ENCODE data around the gene NME9.

The NME9 gene

GRCh38 chr3:138328341-138328740 is 1.3 kb downstream of the NME9 start:
- Histone ChIP-seq H2BK120ac (ENCODE audit: low read depth, low read length) (no peak overlapping the region), H3K36me3 (ENCODE audit: control insufficient read depth in 1 of 2, insufficient read depth in 2 of 2, low read depth in 1 of 2, low read length in 2 of 2) (no peaks in the 10 kb centered on the region), H3K27ac (ENCODE audit: low read length, poor library complexity, severe bottlenecking) (no peak overlapping the region), H4K91ac (ENCODE audit: low read length) (no peak overlapping the region), H4K8ac (ENCODE audit: low read length) (no peak overlapping the region), H2AK5ac (ENCODE audit: low read length, severe bottlenecking) (no peak overlapping the region), H2BK12ac (ENCODE audit: low read length in 2 of 2) (no peak overlapping the region), H3K9ac (ENCODE audit: low read length) (peak overlapping the region; percentile 77), H3K4me2 (ENCODE audit: low read length, poor library complexity, severe bottlenecking) (no peak overlapping the region), H3K9me3 (ENCODE audit: control insufficient read depth, low read length) (no peaks in the 10 kb centered on the region), H3K4ac (ENCODE audit: low read depth in 1 of 2, low read length in 2 of 2) (no peak overlapping the region), H2BK5ac (ENCODE audit: low read depth, low read length, poor library complexity, severe bottlenecking) (no peak overlapping the region), H3K14ac (ENCODE audit: low read length in 2 of 2) (no peak overlapping the region), H3K27me3 (ENCODE audit: control insufficient read depth in 1 of 2, insufficient read depth in 1 of 2, low read length in 2 of 2) (peaks cover 0 to 7% of the 10 kb centered on the region in 2 experiments), H3K23ac (ENCODE audit: low read length in 2 of 2) (no peak overlapping the region), H3K4me3 (ENCODE audit: insufficient read depth in 1 of 2, low read depth in 1 of 2, low read length in 2 of 2) (peak overlapping the region in 1 of 2 experiments; percentile 80), H3K18ac (ENCODE audit: low read depth in 1 of 2, low read length in 2 of 2) (no peak overlapping the region), H2BK15ac (ENCODE audit: low read depth, poor library complexity, severe bottlenecking) (no peak overlapping the region), H3K79me1 (replicated peaks; ENCODE audit: low read length, poor library complexity, severe bottlenecking) (no peaks in the 10 kb centered on the region), H2AFZ (ENCODE audit: low read depth, low read length) (no peak overlapping the region), H3K4me1 (ENCODE audit: control insufficient read depth, insufficient read depth, low read depth, low read length) (peaks cover 4% of the 10 kb centered on the region)
- DNase-seq = peak; percentile 51
- 42% methylated on average over 2 of the region's 2 CpGs for WGBS

DNA sequence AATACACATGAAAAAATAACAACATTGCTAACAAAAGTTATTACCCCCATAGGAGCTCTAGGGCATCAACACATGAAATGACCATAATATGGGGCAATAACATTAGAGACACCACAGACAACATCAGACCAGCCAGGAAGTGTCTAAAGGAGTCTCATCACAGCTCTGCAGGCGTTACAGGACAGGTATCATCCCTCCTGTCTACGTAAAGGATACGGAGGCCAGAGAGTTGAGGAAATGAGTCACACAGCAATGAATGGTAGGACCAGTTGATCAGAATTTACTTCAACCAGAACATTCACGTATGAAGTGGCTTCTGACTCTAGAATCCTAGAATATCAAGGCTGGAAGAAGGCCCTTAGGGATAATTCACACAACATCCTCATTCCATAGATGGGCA is 1.8 kb downstream of the NME9 start:
- no peaks in the 10 kb centered on the region for H3K36me3 ChIP-seq (ENCODE audit: control insufficient read depth in 1 of 2, insufficient read depth in 2 of 2, low read depth in 1 of 2, low read length in 2 of 2)
- no peak overlapping the region for H3K4me2 ChIP-seq (ENCODE audit: low read length, poor library complexity, severe bottlenecking)
- 52% methylated on average over 3 of the region's 4 CpGs for WGBS
- H3K79me1 ChIP-seq (replicated peaks; ENCODE audit: low read length, poor library complexity, severe bottlenecking) = no peaks in the 10 kb centered on the region
- peaks cover 4% of the 10 kb centered on the region for H3K4me1 ChIP-seq (ENCODE audit: control insufficient read depth, insufficient read depth, low read depth, low read length)
- H2BK5ac ChIP-seq (ENCODE audit: low read depth, low read length, poor library complexity, severe bottlenecking) = no peak overlapping the region
- no peaks in the 10 kb centered on the region for H3K9me3 ChIP-seq (ENCODE audit: control insufficient read depth, low read length)
- H3K18ac ChIP-seq (ENCODE audit: low read depth in 1 of 2, low read length in 2 of 2) = no peak overlapping the region
- no peak overlapping the region for H2AK5ac ChIP-seq (ENCODE audit: low read length, severe bottlenecking)
- H3K14ac ChIP-seq (ENCODE audit: low read length in 2 of 2) = no peak overlapping the region
- H2BK120ac ChIP-seq (ENCODE audit: low read depth, low read length) = no peak overlapping the region
- no peak overlapping the region for H3K27ac ChIP-seq (ENCODE audit: low read length, poor library complexity, severe bottlenecking)
- DNase-seq = no peak
- H2BK12ac ChIP-seq (ENCODE audit: low read length in 2 of 2) = no peak overlapping the region
- no peak overlapping the region for H3K4ac ChIP-seq (ENCODE audit: low read depth in 1 of 2, low read length in 2 of 2)
- H4K8ac ChIP-seq (ENCODE audit: low read length) = no peak overlapping the region
- H2BK15ac ChIP-seq (ENCODE audit: low read depth, poor library complexity, severe bottlenecking) = no peak overlapping the region
- no peak overlapping the region for H3K9ac ChIP-seq (ENCODE audit: low read length)
- no peak overlapping the region for H3K23ac ChIP-seq (ENCODE audit: low read length in 2 of 2)
- no peak overlapping the region for H4K91ac ChIP-seq (ENCODE audit: low read length)
- peaks cover 0 to 7% of the 10 kb centered on the region in 2 experiments for H3K27me3 ChIP-seq (ENCODE audit: control insufficient read depth in 1 of 2, insufficient read depth in 1 of 2, low read length in 2 of 2)
- H3K4me3 ChIP-seq (ENCODE audit: insufficient read depth in 1 of 2, low read depth in 1 of 2, low read length in 2 of 2) = no peak overlapping the region
- H2AFZ ChIP-seq (ENCODE audit: low read depth, low read length) = no peak overlapping the region

DNA sequence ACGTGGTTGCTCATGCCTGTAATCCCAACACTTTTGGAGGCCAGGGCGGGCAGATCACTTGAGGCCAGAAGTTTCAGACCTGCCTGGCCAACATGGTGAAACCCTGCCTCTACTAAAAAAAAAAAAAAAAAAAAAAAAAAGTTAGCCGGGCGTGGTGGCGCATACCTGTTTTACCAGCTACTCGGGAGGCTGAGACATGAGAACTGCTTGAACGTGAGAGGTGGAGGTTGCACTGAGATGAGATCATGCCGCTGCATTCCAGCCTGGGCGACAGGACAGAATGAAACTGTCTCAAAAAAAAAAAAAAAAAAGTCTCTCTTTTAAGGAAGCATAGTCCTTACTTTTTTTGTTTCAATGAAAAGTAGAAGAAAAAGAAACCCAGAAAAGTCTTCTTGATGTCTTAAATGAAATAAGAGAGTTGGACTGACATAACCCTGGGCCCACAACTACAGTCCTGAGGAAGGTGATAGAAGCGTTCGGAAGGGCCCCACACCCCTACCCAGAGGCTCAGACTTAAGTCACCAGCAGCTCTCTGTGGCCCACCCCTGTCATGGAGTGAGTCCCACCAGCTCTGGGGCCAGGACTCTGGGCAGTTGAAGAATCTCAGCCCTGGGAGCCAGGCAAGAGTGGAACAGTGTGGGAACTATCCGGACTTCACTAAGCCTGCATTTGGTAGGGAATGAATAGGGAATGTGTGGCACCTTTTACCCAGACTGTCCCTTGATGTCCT is 2.6 kb downstream of the NME9 start:
- Histone ChIP-seq H2BK15ac (ENCODE audit: low read depth, poor library complexity, severe bottlenecking) (no peak overlapping the region), H3K23ac (ENCODE audit: low read length in 2 of 2) (no peak overlapping the region), H3K18ac (ENCODE audit: low read depth in 1 of 2, low read length in 2 of 2) (no peak overlapping the region), H3K27me3 (ENCODE audit: control insufficient read depth in 1 of 2, insufficient read depth in 1 of 2, low read length in 2 of 2) (peaks cover 0 to 7% of the 10 kb centered on the region in 2 experiments), H2AFZ (ENCODE audit: low read depth, low read length) (no peak overlapping the region), H3K4me3 (ENCODE audit: insufficient read depth in 1 of 2, low read depth in 1 of 2, low read length in 2 of 2) (no peak overlapping the region), H4K8ac (ENCODE audit: low read length) (no peak overlapping the region), H3K14ac (ENCODE audit: low read length in 2 of 2) (no peak overlapping the region), H3K4me2 (ENCODE audit: low read length, poor library complexity, severe bottlenecking) (no peak overlapping the region), H3K4ac (ENCODE audit: low read depth in 1 of 2, low read length in 2 of 2) (no peak overlapping the region), H4K91ac (ENCODE audit: low read length) (no peak overlapping the region), H2BK12ac (ENCODE audit: low read length in 2 of 2) (no peak overlapping the region), H3K79me1 (replicated peaks; ENCODE audit: low read length, poor library complexity, severe bottlenecking) (no peaks in the 10 kb centered on the region), H2AK5ac (ENCODE audit: low read length, severe bottlenecking) (no peak overlapping the region), H3K36me3 (ENCODE audit: control insufficient read depth in 1 of 2, insufficient read depth in 2 of 2, low read depth in 1 of 2, low read length in 2 of 2) (no peaks in the 10 kb centered on the region), H3K9me3 (ENCODE audit: control insufficient read depth, low read length) (no peaks in the 10 kb centered on the region), H3K27ac (ENCODE audit: low read length, poor library complexity, severe bottlenecking) (no peak overlapping the region), H2BK5ac (ENCODE audit: low read depth, low read length, poor library complexity, severe bottlenecking) (no peak overlapping the region), H3K9ac (ENCODE audit: low read length) (no peak overlapping the region), H2BK120ac (ENCODE audit: low read depth, low read length) (no peak overlapping the region), H3K4me1 (ENCODE audit: control insufficient read depth, insufficient read depth, low read depth, low read length) (peaks cover 4% of the 10 kb centered on the region)
- no peak for DNase-seq
- WGBS = 93% methylated on average over 6 of the region's 12 CpGs

DNA sequence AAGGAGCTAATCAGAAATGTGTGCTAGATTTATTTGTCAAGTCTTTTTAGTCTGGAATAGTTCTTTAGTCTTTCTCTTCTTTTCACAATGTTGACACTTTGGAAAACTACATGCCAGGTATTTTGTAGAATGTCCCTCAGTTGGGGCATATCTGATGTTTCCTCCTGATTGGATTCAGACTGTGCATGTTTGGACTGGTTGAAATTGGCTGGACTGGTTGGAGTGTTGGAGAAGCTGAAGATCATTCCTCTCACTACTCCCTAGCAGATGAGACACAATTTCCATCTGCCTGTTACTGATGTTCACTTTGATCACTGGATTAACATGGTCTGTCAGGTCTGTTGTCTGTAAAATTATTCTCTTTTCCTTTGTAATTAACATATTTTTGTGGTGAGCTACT is 3.7 kb downstream of the NME9 start:
- H3K23ac ChIP-seq (ENCODE audit: low read length in 2 of 2) = no peak overlapping the region
- no peak overlapping the region for H3K27ac ChIP-seq (ENCODE audit: low read length, poor library complexity, severe bottlenecking)
- H2BK120ac ChIP-seq (ENCODE audit: low read depth, low read length) = no peak overlapping the region
- H2AK5ac ChIP-seq (ENCODE audit: low read length, severe bottlenecking) = no peak overlapping the region
- H3K79me1 ChIP-seq (replicated peaks; ENCODE audit: low read length, poor library complexity, severe bottlenecking) = no peaks in the 10 kb centered on the region
- no peaks in the 10 kb centered on the region for H3K9me3 ChIP-seq (ENCODE audit: control insufficient read depth, low read length)
- H4K8ac ChIP-seq (ENCODE audit: low read length) = no peak overlapping the region
- H3K4me1 ChIP-seq (ENCODE audit: control insufficient read depth, insufficient read depth, low read depth, low read length) = peaks cover 4% of the 10 kb centered on the region
- H2BK5ac ChIP-seq (ENCODE audit: low read depth, low read length, poor library complexity, severe bottlenecking) = no peak overlapping the region
- no peak overlapping the region for H4K91ac ChIP-seq (ENCODE audit: low read length)
- H3K4me2 ChIP-seq (ENCODE audit: low read length, poor library complexity, severe bottlenecking) = no peak overlapping the region
- no peak overlapping the region for H3K14ac ChIP-seq (ENCODE audit: low read length in 2 of 2)
- no peak overlapping the region for H3K18ac ChIP-seq (ENCODE audit: low read depth in 1 of 2, low read length in 2 of 2)
- H3K9ac ChIP-seq (ENCODE audit: low read length) = no peak overlapping the region
- no peak overlapping the region for H2BK12ac ChIP-seq (ENCODE audit: low read length in 2 of 2)
- H3K4me3 ChIP-seq (ENCODE audit: insufficient read depth in 1 of 2, low read depth in 1 of 2, low read length in 2 of 2) = no peak overlapping the region
- H3K4ac ChIP-seq (ENCODE audit: low read depth in 1 of 2, low read length in 2 of 2) = no peak overlapping the region
- peaks cover 6 to 16% of the 10 kb centered on the region in 2 experiments for H3K27me3 ChIP-seq (ENCODE audit: control insufficient read depth in 1 of 2, insufficient read depth in 1 of 2, low read length in 2 of 2)
- peak; percentile 4 for DNase-seq
- no peak overlapping the region for H2AFZ ChIP-seq (ENCODE audit: low read depth, low read length)
- H2BK15ac ChIP-seq (ENCODE audit: low read depth, poor library complexity, severe bottlenecking) = no peak overlapping the region
- no peaks in the 10 kb centered on the region for H3K36me3 ChIP-seq (ENCODE audit: control insufficient read depth in 1 of 2, insufficient read depth in 2 of 2, low read depth in 1 of 2, low read length in 2 of 2)
